Measurements from ENCODE around the gene MYH11.

DNA sequence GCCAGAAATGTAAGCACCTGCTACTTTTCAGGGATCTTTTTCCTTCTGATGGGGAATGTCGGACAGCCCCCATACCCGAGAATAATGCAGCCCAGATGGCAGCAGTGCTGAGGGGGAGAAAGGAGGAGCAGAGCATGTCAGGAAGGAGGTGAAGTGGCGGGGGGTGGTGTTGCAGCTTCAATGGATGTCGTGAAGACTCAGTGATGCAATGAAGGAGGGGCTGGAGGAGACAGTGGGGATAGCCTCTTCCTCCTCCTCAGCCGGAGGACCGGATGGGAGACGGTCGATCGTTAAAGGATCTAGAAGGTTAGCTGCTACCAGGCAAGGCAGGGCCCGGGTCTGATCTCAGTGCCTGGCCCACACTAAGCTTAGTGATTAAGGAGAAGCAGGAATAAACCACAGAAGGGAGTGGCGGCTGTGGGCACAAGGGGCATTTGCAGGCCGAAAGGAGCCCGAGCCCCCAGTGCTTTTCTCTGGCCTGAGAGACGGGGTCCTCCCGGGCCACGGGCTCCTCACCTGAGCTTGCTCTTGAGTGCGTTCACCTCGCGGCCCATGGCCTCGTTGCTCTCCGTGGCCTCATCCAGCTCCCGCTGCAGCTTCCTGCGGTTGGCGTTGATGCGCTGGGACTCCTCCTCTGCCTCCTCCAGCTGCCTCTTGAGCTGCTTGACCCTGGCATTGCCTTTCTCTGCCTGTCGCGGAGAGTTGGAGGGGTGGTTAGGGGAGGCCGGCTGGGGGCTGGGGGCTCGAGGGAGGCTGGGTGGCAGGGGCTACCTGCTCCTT is 142.2 kb downstream of the MYH11 start:
- no peak for TF ChIP-seq EP300 (IDR thresholded peaks at IDR 0.05; ENCODE audit: borderline replicate concordance)
- no peak for TF ChIP-seq TCF12 (IDR thresholded peaks at IDR 0.05; ENCODE audit: low read depth)
- TF ChIP-seq, protein P1, sequence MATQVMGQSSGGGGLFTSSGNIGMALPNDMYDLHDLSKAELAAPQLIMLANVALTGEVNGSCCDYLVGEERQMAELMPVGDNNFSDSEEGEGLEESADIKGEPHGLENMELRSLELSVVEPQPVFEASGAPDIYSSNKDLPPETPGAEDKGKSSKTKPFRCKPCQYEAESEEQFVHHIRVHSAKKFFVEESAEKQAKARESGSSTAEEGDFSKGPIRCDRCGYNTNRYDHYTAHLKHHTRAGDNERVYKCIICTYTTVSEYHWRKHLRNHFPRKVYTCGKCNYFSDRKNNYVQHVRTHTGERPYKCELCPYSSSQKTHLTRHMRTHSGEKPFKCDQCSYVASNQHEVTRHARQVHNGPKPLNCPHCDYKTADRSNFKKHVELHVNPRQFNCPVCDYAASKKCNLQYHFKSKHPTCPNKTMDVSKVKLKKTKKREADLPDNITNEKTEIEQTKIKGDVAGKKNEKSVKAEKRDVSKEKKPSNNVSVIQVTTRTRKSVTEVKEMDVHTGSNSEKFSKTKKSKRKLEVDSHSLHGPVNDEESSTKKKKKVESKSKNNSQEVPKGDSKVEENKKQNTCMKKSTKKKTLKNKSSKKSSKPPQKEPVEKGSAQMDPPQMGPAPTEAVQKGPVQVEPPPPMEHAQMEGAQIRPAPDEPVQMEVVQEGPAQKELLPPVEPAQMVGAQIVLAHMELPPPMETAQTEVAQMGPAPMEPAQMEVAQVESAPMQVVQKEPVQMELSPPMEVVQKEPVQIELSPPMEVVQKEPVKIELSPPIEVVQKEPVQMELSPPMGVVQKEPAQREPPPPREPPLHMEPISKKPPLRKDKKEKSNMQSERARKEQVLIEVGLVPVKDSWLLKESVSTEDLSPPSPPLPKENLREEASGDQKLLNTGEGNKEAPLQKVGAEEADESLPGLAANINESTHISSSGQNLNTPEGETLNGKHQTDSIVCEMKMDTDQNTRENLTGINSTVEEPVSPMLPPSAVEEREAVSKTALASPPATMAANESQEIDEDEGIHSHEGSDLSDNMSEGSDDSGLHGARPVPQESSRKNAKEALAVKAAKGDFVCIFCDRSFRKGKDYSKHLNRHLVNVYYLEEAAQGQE (IDR thresholded peaks at IDR 0.05; ENCODE audit: low read depth) = no peak
- TF ChIP-seq YY1 (IDR thresholded peaks at IDR 0.05; ENCODE audit: low read depth) = no peak

Measured in Ishikawa (cell line).